Measurements from ENCODE around the gene BAHCC1.

Gene BAHCC1

DNA sequence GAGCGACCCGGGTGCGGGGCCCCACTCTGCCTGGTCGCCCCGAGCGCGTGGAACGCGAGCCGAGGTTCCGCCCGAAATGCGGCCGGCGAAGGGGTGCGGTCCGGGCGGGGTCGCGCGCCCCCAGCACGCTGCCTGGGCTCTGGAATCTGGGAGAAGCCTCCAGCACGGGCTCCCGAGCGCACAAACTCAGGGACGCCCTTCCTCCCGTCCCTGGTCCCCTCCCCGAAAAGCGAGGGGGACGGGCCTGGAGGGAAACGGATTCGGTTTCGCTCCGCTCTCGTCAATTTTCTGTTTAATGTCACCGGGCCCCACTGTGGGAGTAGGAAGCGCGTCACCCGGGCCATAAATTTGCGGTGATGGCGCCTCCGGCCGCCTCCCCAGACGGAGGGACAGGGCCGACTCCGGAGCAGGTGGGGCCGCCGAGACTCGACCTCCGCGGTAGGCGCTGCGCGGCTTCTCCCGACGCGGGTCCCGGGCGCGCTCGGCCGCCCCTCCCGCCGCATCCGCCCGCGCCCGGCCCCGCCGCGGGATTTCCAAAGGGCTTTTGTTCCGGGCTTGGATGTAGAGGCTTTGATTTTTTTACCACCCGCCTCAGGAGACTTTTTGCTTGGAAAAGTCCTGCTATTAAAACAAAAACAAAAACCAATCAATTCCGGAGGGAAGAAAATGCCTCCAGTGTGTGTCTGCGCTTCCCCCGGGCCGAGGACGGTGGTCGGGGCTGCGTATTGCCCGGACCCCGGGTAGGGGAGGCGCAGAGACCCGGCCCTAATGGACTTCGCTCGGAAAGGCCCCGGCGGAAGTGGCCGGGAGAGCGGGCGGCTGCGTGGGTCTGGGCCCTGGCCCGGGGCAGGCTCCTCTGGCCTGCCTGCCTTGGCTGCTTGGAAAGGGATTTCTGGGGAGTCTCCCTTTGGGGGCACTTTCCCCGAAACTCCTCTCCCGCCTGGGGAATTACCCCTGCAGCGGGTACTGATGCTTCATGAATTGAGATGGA lies 7.9 kb upstream of the BAHCC1 start:
- DNase-seq, result peak; percentile 31 to 76 (median 67)

DNA sequence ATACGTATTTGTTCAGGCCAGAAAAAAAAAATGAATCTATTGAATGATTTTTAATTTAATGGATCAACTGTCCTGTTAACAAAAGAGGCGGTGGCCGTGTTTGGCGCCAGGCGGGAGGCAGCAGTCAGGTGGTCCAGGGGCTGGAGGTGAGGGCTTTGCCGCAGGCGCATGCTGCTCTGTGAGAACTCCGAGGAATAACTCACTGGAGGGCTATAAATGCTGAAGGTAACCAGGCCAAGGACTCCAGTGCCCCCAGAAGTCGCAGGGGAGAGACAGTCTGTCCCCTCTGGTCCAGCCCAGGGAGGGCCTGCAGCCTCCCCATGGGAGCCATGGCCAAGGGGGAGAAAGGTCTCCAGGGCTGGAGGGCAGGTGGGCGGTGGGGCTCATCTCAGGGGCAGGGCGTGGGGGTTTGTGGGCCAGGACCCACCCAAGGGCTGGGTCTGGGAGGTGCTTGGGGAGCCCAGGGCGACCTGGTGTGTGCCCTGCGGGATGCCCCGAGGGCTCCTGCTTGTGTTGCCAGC lies 7.1 kb upstream of the BAHCC1 start:
- peak in 2 of 3 experiments; percentile 45 to 48 for DNase-seq

DNA sequence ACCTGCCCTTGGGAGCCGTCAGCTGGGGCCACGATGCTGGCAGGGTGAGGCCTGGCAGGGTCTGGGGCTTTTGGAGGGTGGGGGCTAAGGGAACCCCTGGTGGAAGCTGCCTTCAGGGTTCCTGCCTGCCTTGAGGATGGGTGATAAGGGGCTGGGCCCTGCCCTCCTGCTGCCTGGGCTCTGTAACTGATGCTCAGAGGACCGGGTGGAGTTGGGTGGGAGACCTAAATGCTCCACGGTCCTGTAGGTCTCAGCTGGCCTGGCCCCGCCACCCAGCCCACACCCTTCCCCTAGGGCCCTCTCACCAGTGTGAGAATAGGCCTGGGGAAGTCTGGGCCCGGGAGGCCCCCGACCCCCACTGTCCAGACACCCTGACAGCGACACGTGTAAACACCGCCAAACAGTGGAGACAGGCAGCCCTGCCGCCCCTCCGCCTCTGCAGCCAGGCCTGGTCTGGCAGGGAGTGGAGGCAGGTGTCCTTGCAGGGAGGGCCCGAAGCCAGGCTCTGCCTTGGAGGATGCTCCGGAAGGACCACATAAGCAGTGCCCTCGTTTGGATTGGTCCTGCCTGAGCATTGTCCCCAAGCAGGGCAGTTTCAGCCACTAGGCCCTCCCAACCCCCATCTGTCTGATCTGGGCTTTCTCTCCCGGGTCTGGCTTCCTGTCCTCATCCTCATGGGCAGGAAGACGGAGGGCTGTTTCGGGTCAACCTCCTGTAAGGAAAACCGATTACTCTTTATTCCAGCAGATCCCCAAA lies 6.5 kb upstream of the BAHCC1 start:
- peak in 2 of 3 experiments; percentile 45 to 46 for DNase-seq

DNA sequence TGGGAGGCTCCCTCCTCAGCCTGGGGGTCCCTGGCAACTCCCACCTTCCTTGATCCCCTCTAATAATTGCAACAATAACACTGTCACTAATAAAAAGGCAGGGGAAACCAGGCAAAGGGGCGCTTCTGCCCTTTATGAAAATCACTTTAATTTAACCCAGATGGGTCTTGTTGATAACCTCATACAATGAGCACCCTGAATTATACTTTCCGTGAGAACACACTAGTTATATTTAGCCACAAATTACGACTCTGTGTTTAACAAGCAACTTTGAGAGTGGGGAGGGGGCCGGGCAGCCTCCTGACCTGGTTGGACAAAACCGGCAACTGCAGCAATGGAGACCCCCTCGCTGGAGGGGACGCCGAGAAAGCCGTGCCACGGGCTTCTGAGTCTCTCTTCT lies 5.7 kb upstream of the BAHCC1 start:
- no peak for DNase-seq

DNA sequence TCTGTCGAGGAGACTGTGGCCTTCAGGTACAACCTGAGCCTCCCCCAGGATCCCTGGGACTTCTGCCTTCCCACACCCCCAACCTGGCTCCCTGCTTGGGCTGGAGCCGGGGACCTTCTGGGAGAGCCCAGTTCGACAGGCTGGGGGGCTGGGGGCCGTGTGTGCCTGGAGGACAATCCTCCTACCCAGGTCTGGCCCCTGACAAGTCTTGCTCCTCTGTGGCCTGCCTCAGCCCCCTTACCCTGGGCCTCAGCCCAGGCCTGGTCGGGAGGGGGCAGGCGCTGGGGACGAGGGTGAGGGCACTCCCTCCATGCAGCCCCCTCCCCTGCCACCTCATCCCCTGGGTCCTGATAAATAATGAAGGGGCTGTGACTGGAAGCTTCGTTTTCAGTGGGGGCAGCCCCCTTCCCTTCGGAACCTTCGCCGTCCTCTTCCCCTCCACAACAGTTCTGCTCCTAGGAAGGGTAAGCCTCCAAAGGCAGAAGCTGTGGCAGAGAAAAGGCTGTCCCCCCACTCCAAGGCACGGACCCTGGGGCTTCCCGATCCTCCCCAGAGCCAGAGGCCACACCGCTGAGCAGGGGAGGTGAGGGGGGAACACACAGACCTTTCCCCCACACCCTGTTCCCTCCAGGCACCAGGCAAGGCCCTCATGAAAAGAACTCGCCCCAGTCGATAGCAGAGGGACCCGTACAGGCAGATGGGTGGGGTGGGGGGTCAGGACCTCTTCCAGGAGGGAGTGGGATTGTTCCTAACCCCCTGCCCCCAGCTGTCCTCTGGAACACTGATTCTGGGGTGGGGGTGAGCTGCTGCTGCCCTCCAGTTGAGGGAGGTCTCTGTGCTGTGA lies 5.0 kb upstream of the BAHCC1 start:
- DNase-seq, result no peak

DNA sequence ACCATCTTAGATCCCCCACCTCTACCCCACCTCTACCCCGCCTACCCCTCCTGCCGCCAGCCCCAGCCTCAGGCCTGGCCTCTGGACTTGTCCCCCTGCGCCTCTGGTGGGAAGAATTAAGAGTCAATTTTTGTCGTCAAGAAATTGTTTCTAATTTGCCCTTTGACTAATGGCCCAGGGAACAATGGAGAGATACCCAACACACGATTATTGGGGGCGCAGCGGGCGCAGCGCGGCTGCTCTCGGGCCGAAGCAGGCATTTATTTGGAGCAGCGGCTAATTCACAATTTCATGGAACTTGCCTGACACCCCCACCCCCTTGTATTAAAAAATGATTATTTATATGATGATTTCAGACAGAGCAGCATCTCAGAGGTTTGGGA lies 4.4 kb upstream of the BAHCC1 start:
- DNase-seq, result no peak

DNA sequence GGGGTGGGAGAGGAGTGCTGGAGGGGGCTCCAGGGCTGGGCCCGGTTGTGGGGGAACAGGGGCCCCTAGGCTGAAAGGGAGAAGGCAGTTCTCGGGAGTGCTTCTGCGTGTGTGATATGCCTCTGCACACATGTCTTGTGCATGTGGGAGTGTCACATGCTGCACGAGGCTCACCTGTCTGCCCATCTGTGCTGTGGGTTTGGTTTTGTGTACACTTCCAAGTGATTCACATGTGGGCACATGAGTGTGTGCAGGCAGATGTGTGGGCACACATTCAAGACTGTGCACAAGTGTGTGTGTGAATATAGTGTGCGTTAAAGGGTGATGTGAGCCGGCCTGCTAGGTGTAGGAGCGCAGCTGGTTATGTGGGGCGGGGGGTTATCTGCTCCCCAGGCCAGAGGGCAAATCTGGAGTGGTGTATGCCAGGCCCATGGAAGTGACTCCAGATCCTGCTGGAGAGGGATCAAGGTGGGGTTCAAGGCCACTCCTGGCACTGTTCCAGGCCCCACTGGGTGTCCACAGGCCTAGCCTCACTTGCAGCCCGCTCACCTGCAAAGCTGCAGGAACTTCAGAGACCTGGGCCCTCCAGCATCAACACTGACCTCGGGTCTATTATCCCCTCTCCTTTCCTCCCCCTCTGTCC lies 3.8 kb upstream of the BAHCC1 start:
- no peak for DNase-seq

DNA sequence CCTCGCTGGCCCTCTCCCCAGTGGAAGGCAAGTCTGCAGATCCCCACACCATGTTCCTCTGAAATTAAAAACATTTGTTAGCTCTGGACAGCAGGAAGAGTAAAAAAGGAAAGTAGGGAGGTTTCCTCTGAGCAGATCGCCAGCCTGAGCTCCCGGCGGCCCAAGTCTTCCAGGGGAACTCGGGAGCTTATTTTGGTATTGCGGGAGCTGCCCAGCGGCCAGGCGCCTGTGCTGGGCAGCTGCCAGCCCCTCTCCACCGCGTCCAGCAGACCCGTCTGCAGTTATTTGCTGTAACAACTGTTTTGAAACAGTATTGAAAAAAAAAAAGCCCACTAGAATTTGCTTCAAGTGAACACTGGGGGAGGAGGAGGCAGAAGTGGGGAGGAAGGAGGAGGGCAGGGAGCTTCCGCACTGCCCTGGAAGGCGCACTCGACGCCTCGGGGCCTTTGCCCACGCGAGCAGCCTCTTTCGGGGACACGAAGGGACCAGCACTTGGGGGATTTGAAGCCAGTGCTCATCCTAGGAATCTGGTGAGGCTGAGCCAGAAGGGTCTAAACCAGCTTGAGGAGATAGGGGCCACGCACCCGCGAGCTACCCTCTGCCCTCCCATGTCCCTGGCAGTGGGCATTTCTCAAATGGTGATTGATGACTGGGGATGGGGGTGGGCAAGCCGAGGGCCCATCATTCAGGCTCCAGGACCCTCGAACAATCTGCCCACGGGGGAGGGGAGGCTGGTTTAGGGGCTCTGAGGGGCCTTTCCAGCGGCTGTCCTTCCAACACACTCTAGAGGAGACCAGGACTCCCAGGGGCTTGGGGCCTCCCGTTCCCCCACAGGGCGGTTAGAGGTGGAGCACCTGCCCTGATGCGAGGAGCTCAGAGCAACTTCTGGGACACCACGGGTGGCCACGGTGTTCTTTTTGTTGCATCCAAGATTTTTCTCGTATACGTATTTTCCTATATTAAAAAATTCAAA lies 3.0 kb upstream of the BAHCC1 start:
- DNase-seq, result peak in 2 of 3 experiments; percentile 50 to 63

DNA sequence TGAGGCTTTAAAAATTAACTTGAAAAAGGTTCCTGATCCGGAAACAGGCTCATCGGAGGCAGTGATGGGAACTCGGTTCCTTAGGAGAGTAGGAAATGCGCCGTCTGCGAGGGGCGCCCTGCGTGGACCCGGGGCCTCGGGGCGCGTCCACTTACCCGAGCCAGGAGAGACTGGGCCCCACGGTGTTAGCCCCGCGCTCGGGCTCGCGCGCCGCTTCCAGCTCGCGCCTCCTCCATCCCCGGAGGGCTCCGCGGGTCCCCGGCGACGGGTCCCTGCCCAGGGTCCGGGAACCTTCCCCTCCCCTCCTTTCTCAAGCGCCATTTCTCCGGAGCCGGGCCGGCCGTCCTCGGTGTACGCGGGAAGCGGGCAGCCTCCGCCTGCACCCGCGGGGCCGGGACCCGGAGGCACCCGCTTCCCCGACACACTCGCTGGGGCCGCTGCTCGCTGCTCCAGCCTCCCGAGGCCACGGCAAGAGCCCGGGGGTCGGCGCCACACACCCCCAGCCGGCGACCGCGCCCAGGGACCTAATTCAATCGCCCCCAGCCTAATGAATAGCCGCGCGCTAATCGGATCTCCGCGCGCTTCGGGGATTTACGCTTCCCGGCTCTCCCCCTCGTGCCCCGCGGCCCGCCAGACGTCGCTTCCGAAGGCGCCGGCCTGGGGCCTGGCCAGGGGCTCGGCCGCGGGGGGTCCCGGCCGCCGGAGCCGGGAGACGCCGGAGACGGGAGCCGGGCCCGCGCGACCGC lies 2.2 kb upstream of the BAHCC1 start:
- DNase-seq, result peak in 2 of 3 experiments; percentile 66 to 67

DNA sequence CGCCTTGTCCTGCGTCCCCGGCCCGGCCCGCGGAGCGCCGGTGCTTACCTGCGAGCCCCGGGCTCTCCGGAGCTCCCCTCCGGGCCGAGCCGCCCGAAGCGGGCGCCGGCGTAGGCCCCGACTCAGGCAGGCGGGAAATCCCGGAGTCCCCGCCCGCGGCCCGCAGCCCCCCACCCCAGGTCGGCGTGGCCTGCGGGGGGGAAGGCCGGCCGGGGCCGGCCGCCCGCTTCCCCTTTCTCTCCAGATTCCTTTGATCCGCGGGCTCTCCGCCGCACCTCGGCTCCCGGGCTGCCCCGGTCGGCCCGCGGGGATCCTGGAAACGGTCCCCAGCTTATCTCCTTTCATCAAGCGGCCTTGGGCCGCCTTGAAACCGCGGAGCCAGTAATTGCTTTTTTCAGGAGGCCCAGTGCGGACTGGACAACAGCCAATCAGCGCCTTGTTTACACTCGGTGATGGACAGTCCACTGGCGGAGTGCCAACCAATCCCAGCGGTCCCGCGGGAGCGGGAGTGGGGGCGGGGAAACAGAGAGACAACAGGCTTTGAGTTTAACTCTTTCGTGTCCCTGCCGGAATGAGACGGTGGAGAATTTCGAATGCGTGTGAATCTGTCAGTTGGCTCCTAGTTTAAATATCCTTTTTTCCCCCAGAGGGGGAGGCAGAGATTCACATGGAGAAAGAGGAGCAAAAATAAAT lies 1.4 kb upstream of the BAHCC1 start:
- peak; percentile 100 for DNase-seq

DNA sequence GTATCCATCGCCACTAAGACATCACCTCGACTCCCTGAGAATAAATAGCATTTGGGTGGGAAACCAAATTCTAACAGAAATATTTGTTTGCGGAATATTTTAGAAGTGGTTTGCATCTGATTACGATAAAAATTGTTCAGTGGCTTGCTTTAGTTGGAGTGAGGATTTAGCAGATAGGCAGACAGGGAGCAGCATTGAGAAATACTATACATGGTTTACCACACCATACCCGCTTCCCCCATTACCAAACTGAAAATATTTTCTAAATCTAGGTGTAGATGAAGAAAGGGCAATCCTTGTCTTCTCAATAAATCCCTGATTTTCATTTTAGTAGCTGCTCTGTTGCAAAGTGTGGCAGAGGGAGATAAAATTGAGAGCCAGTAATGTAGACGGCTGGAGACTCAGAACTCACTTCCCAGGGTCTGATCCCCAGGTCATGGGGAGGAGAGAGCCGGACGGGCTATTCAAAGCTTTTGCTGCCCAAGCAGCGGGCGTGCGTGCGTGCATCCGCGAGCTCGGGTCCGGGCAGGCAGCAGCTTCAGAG lies 808 bp upstream of the BAHCC1 start:
- DNase-seq, result no peak

DNA sequence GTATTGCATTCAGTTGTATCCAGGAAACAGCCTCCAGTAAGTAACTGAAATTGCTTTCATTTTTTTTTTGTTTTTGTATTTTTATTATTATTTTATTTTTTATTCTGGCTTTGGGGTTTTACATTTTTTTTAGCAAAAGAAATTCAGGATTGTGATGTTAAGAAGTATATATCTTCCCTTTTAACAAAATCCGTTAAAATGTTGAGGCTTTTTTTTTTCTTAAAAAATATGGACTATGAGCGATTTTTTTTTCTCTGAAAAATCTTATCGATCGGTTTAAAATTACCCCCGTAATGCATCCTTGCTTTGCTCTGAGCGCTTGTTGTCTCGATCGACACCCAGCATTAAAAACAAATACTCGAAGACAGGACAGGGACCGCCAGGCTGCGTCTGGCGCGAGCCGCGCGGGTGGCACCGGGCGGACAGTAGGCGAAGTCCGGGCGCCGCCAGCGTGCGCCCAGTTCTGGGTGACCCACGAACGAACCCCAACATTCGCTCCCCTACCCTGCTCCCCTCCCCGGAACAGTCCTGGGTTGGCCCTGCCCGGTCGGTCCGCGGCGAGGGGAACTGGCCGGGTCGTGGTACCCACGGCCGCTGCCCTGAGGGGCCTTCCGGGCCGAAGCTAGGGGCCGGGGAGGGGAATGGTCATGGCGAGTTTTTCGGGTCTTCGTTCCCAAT lies 482 bp downstream of the BAHCC1 start:
- peak in 2 of 3 experiments; percentile 61 to 77 for DNase-seq

DNA sequence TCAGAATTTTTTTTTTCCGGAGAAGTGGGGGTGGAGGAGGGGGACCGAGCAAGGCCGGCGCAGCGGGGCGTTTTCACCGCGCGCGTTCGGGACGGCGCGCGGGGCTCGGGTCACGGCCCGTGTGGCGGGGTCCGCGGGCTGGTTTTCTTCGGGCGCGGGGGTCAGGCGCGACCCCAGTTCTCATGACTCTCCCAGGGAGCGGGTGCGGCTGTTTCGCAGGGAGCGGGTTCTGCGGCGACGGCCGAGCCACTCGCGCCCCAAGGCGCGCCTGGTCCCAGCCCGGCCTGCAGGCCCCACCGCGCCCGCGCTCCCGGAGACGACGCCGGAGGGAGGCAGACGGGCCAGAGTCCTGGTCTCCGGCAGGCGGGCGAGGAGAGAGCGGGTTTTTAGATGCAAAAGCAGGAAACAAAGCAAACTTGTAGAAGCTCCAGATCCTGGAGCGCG lies 1.0 kb downstream of the BAHCC1 start:
- DNase-seq, result peak in 1 of 3 experiments; percentile 43

DNA sequence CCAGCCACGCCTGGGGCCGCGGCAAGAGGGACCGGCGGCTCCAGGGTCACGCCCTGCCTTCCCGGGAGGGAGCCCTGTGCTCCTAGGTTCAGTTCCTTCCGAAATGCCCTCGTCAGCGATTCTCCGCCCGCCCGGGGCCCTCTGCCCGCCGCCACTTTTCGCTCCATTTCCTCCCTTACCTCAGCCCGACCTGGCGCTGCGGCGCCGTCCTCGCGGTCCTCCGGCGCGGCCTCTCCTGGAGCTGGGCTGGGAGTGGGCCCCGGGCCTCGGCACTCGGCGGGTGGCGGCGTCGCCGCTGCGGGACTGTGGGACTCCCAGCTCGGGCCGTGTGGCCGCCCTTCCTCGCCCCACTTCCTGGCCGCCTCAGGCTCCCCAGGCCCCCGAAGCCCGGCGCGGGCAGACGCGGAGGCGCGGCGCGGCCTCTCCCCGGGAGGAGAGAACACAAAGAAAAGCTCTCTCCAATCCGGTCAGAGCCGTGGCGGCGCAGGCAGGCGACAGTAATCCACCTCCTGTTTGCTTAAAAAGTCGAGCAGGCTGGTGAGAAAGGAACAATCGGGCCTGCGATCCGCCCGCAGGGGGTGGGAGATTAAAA lies 1.6 kb downstream of the BAHCC1 start:
- DNase-seq, result peak; percentile 43 to 84 (median 82)

DNA sequence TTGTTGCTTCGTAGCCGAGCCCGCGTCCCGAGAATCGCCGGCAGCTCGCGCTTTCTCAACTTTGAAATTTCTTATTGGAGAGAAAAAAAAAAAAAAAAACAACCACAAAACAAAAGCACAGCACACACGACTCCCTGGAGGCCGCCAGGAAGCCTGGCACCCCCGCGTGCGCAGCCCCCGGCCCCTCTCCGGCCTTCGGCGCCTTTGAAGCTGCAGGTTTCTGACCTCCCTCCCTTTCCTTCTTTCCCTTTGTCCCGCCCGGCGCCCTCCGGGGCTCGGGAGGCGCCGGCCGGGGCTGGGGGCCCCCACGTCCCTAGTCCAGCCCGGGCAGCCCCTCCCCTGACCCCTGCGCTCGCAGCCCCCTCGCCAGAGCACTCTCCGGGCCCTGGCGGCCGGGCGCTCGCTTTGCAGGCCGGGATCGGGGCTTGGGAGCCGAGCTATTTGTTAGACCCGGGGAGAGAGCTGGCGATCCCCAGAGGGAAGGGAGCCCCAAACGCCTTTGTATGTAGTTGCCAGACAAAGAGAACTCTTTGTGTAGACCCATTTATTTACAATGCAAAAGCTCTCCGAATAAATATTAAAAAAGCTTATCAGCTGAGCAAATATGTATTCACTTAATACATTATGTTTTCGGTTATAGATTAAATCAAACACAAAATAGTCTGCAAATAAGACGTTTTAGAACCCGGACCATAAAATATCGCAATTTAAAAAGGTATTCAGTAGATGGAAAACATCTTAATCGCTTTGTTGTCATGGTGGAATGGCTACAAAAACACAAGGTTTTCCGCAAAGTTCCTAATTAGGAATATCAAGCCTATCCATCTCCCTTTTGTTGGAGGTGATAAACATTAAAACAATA lies 2.3 kb downstream of the BAHCC1 start:
- peak; percentile 54 to 84 (median 75) for DNase-seq

DNA sequence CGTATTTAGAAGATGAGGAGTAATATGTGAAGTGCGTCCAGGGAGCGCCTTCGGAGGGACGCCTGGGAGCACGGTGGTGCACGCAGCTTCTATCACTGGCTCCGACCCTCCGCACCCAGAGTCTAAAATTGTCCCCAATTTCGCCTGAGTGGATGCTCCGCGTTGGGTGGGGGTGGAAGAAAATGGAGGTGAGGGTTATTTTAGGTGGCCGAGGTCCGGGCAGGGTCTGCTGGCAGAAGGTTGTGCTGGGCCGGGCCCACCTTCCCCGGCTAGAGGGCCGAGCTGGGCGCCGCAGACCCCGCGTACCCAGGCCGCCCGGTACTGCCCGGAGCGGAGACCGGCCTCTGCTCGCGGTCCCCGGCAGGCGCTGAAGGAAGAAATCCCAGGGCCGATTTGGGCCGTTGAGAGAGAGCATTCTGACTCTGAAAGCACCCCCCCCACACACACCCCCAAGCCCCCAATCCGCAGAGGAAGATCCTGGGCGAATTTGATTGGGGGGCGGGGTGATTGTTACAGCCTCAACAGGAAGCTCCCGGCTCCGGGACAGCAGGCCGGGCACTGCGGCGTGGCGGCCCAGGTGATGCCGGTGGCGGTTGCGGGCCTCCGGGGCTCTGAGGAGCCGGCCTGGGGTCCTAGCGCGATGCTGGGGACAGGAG lies 3.0 kb downstream of the BAHCC1 start:
- DNase-seq, result peak; percentile 34 to 62 (median 54)
